H9 (cell line): Measurements from ENCODE around the gene OR51B6. TPM values are rescaled to one million over a fixed set of nuclear protein-coding genes. Genes with fewer than 3 reads are reported as not detected.

Experiments
- DNase-seq: peaks from one replicate; pipeline ENCODE4 v3.0.0-alpha.2; 2017
- H2AFZ ChIP-seq: one replicate; pipeline ENCODE4 v1.6.1; 2013; ENCODE audit warnings: mild to moderate bottlenecking, low read length, control low read depth, moderate library complexity
- H2AK5ac ChIP-seq: 2 replicates; pipeline ENCODE4 v1.6.1; 2013; ENCODE audit warnings: low read length, control low read depth, mixed read lengths; ENCODE audit not compliant: insufficient read length
- H2BK120ac ChIP-seq: one replicate; pipeline ENCODE4 v1.6.1; 2013; ENCODE audit warnings: low read depth, mild to moderate bottlenecking, low read length, control low read depth, inconsistent platforms; ENCODE audit not compliant: poor library complexity, severe bottlenecking
- H2BK12ac ChIP-seq: 2 replicates; pipeline ENCODE4 v1.6.1; 2013; ENCODE audit warnings: low read length, control low read depth, mixed read lengths, low read depth; ENCODE audit not compliant: insufficient read length
- H2BK15ac ChIP-seq: 2 replicates; pipeline ENCODE4 v1.6.1; 2013; ENCODE audit warnings: low read depth, low read length, control low read depth
- H2BK20ac ChIP-seq: one replicate; pipeline ENCODE4 v1.6.1; 2013; ENCODE audit warnings: low read depth, mild to moderate bottlenecking, low read length, control low read depth, inconsistent platforms; ENCODE audit not compliant: poor library complexity, severe bottlenecking
- H2BK5ac ChIP-seq: 2 replicates; pipeline ENCODE4 v1.6.1; 2013; ENCODE audit warnings: low read length, control low read depth, mixed read lengths; ENCODE audit not compliant: insufficient read length
- H3K14ac ChIP-seq: 2 replicates; pipeline ENCODE4 v1.6.1; 2013; ENCODE audit warnings: low read length, control low read depth; ENCODE audit not compliant: insufficient read depth
- H3K18ac ChIP-seq: 2 replicates; pipeline ENCODE4 v1.6.1; 2013; ENCODE audit warnings: low read depth, mild to moderate bottlenecking, mixed read lengths, low read length, control low read depth; ENCODE audit not compliant: insufficient read length
- H3K23ac ChIP-seq: 2 replicates; pipeline ENCODE4 v1.6.1; 2013; ENCODE audit warnings: low read length, control low read depth, mixed read lengths, low read depth; ENCODE audit not compliant: insufficient read length
- H3K23me2 ChIP-seq: 2 replicates; pipeline ENCODE4 v1.6.1; 2013; ENCODE audit warnings: low read depth, mild to moderate bottlenecking, mixed read lengths, low read length, control low read depth; ENCODE audit not compliant: insufficient read length, poor library complexity, severe bottlenecking
- H3K27ac ChIP-seq: 2 replicates; pipeline ENCODE4 v1.5.1; 2013; ENCODE audit warnings: low read length, control low read depth, mixed read lengths, low read depth; ENCODE audit not compliant: insufficient read length
- H3K27me3 ChIP-seq: 2 replicates; pipeline ENCODE4 v1.6.1; 2013; ENCODE audit warnings: low read length, control low read depth, inconsistent platforms; ENCODE audit not compliant: insufficient read depth
- H3K4ac ChIP-seq: 2 replicates; pipeline ENCODE4 v1.6.1; 2013; ENCODE audit warnings: low read depth, mild to moderate bottlenecking, control low read depth, inconsistent platforms, low read length, moderate library complexity
- H3K4me1 ChIP-seq: 2 replicates; pipeline ENCODE4 v1.6.1; 2013; ENCODE audit warnings: low read length, control low read depth, inconsistent platforms; ENCODE audit not compliant: insufficient read depth
- H3K4me2 ChIP-seq: 2 replicates; pipeline ENCODE4 v1.6.1; 2013; ENCODE audit warnings: low read length, control low read depth, mixed read lengths; ENCODE audit not compliant: insufficient read length, insufficient read depth
- H3K56ac ChIP-seq: 2 replicates; pipeline ENCODE4 v1.6.1; 2013; ENCODE audit warnings: low read depth, mild to moderate bottlenecking, mixed read lengths, low read length, control low read depth; ENCODE audit not compliant: insufficient read length
- H3K79me1 ChIP-seq: 2 replicates; pipeline ENCODE4 v1.6.1; 2013; ENCODE audit warnings: low read depth, mild to moderate bottlenecking, moderate library complexity, low read length, control low read depth, inconsistent platforms; ENCODE audit not compliant: insufficient read depth, poor library complexity, severe bottlenecking
- H3K79me2 ChIP-seq: 2 replicates; pipeline ENCODE4 v1.6.1; 2013; ENCODE audit warnings: low read length, control low read depth, inconsistent platforms; ENCODE audit not compliant: insufficient read depth
- H3K9ac ChIP-seq: 2 replicates; pipeline ENCODE4 v1.6.1; 2013; ENCODE audit warnings: low read length, control low read depth, mixed read lengths; ENCODE audit not compliant: insufficient read length; ENCODE audit errors: extremely low read depth
- H3K9me3 ChIP-seq: one replicate; pipeline ENCODE4 v1.6.1; 2013; ENCODE audit warnings: low read depth, low read length, inconsistent platforms; ENCODE audit not compliant: control insufficient read depth
- H3T11ph ChIP-seq: one replicate; pipeline ENCODE4 v1.6.1; 2013; ENCODE audit warnings: mild to moderate bottlenecking, low read length, control low read depth, inconsistent platforms
- H4K20me1 ChIP-seq: one replicate; pipeline ENCODE4 v1.6.1; 2013; ENCODE audit not compliant: control insufficient read depth, insufficient read length, insufficient read depth
- H4K5ac ChIP-seq: 2 replicates; pipeline ENCODE4 v1.6.1; 2013; ENCODE audit warnings: low read depth, mild to moderate bottlenecking, mixed read lengths, low read length, control low read depth; ENCODE audit not compliant: insufficient read length
- H4K8ac ChIP-seq: replicated peaks from 2 replicates; pipeline ENCODE4 v1.6.1; 2013; ENCODE audit warnings: low read length, control low read depth, mixed read lengths, low read depth; ENCODE audit not compliant: insufficient read length
- H4K91ac ChIP-seq: 2 replicates; pipeline ENCODE4 v1.6.1; 2013; ENCODE audit warnings: low read depth, mild to moderate bottlenecking, moderate library complexity, mixed read lengths, low read length, control low read depth; ENCODE audit not compliant: insufficient read length
- H3K27ac Mint-ChIP-seq, 3 experiments: 2 replicates in 2 of 3; 3 replicates in 1 of 3; pipeline ENCODE4 v1.8.0; 2020 to 2021; ENCODE audit warnings: mixed read lengths in 3 of 3, mild to moderate bottlenecking in 1 of 3, moderate library complexity in 1 of 3
- H3K27me3 Mint-ChIP-seq: 2 replicates; pipeline ENCODE4 v1.8.0; 2021; ENCODE audit warnings: low read depth, mild to moderate bottlenecking, moderate library complexity, mixed read lengths
- H3K36me3 Mint-ChIP-seq, 3 experiments: 2 replicates in 2 of 3; 3 replicates in 1 of 3; pipeline ENCODE4 v1.8.0; 2020 to 2021; ENCODE audit warnings: low read depth in 3 of 3, mixed read lengths in 3 of 3; ENCODE audit not compliant: insufficient read depth in 1 of 3
- H3K4me1 Mint-ChIP-seq, 2 experiments: 2 replicates each; pipeline ENCODE4 v1.8.0; 2020; ENCODE audit warnings: mixed read lengths in 2 of 2
- H3K4me3 Mint-ChIP-seq, 2 experiments: 2 replicates in 1 of 2; 3 replicates in 1 of 2; pipeline ENCODE4 v1.8.0; 2020 to 2021; ENCODE audit warnings: mild to moderate bottlenecking in 2 of 2, mixed read lengths in 2 of 2, moderate library complexity in 1 of 2
- H3K9me3 Mint-ChIP-seq, 2 experiments: 2 replicates in 1 of 2; 3 replicates in 1 of 2; pipeline ENCODE4 v1.8.0; 2020; ENCODE audit warnings: mild to moderate bottlenecking in 2 of 2, mixed read lengths in 2 of 2, moderate library complexity in 1 of 2
- CTCF ChIP-seq: fragments of 200-600 bp; sonication (generic); conservative IDR thresholded peaks from 3 replicates; pipeline ENCODE4 v1.8.0; 2021; ENCODE audit warnings: antibody characterized with exemption, mild to moderate bottlenecking
- WGBS: extraction: QIAGEN DNeasy Blood & Tissue Kit; methylation state at CpG from one replicate; pipeline ENCODE4 v1.1.7; 2013; ENCODE audit warnings: missing lambda C conversion rate, low lambda C conversion rate, mixed read lengths; ENCODE audit not compliant: insufficient read length; ENCODE audit errors: extremely low coverage; 5-methylcytosine and 5-hydroxymethylcytosine counted together
- total RNA-seq: library from RNA; stranded (reverse); gene quantifications from 2 replicates; pipeline ENCODE4 v1.2.1, GENCODE V29; 2021

The OR51B6 gene
- total RNA-seq, 1 experiment from 2014 or later, result not detected

GRCh38 chr11:5362017-5362625 lies 10.8 kb downstream of the OR51B6 start:
- no peaks in the 10 kb centered on the region for H3K27me3 ChIP-seq

More at GRCh38 chr11:5362017-5362625, 10.8 kb downstream of the OR51B6 start:
- no peak overlapping the region for H2BK15ac ChIP-seq
- peaks cover 0 to 2% of the 10 kb centered on the region in 2 experiments; a peak in 1 of 5 replicates for H3K9me3 Mint-ChIP-seq
- no peaks in the 10 kb centered on the region for H4K20me1 ChIP-seq
- H3K9me3 ChIP-seq, result no peaks in the 10 kb centered on the region
- no peaks in the 10 kb centered on the region for H3K23me2 ChIP-seq
- no peaks in the 10 kb centered on the region for H3K79me1 ChIP-seq
- H3K56ac ChIP-seq, result no peak overlapping the region
- H4K91ac ChIP-seq, result no peak overlapping the region
- no peak overlapping the region for H3T11ph ChIP-seq
- no peak for TF ChIP-seq CTCF
- no peaks in the 10 kb centered on the region for H3K27me3 Mint-ChIP-seq
- H3K79me2 ChIP-seq, result no peaks in the 10 kb centered on the region
- no peak overlapping the region for H2BK12ac ChIP-seq
- H3K4me3 Mint-ChIP-seq, result no peak overlapping the region
- H2BK5ac ChIP-seq, result no peak overlapping the region
- no peaks in the 10 kb centered on the region for H3K4me1 ChIP-seq
- WGBS, result no CpG with 5 or more reads among the region's 3 CpGs
- H3K9ac ChIP-seq, result no peak overlapping the region
- H3K14ac ChIP-seq, result no peak overlapping the region
- H3K4me2 ChIP-seq, result no peak overlapping the region
- no peak overlapping the region for H3K18ac ChIP-seq
- no peak overlapping the region for H4K8ac ChIP-seq
- no peak overlapping the region for H3K27ac ChIP-seq
- DNase-seq, result no peak
- H3K36me3 Mint-ChIP-seq, result no peaks in the 10 kb centered on the region; a peak in 1 of 7 replicates
- H4K5ac ChIP-seq, result no peak overlapping the region
- H3K27ac Mint-ChIP-seq, result 0 out of 7 replicates have a peak overlapping the region, but pooled peaks of 1 of the 3 experiments have one; percentile 20
- H3K23ac ChIP-seq, result no peak overlapping the region
- H2BK20ac ChIP-seq, result no peak overlapping the region
- no peak overlapping the region for H3K4ac ChIP-seq
- H2AFZ ChIP-seq, result no peak overlapping the region
- H2AK5ac ChIP-seq, result no peak overlapping the region
- peaks cover 0 to 4% of the 10 kb centered on the region in 2 experiments; a peak in 2 of 4 replicates for H3K4me1 Mint-ChIP-seq
- H2BK120ac ChIP-seq, result no peak overlapping the region
